Measurements from ENCODE around the gene XKR7. TPM values are rescaled to one million over a fixed set of nuclear protein-coding genes. Genes with fewer than 3 reads are reported as not detected.

The XKR7 gene
- total RNA-seq, 2 donors from 2014 or later: 0.26 to 0.33 TPM

GRCh38 chr20:31974951-31975487 is 7.1 kb downstream of the XKR7 start:
- Histone ChIP-seq H3K27me3 (no peaks in the 10 kb centered on the region), H3K36me3 (replicated peaks in 1 of 2; ENCODE audit: insufficient read depth in 1 of 2, low read depth in 2 of 2) (no peaks in the 10 kb centered on the region), H3K4me1 (no peaks in the 10 kb centered on the region), H3K9me3 (no peaks in the 10 kb centered on the region), H3K4me3 (no peak overlapping the region), H3K27ac (no peak overlapping the region)
- TF ChIP-seq POLR2A (IDR thresholded peaks at IDR 0.05) (no peak), CTCF (IDR thresholded peaks at IDR 0.05) (no peak)
- intact Hi-C loops (cut with DNase I): no loop called here
- WGBS, 2 donors: 13 to 22% methylated on average over 10 of the region's 10 CpGs
- ATAC-seq (no peak), DNase-seq (no peak)

GRCh38 chr20:31975874-31976273 is 7.9 kb downstream of the XKR7 start:
- ATAC-seq (no peak), DNase-seq (no peak)
- TF ChIP-seq POLR2A (IDR thresholded peaks at IDR 0.05) (no peak), CTCF (IDR thresholded peaks at IDR 0.05) (no peak)
- no peaks in the 10 kb centered on the region for H3K4me1 ChIP-seq
- intact Hi-C loops (cut with DNase I): no loop called here
- H3K4me3 ChIP-seq: no peak overlapping the region
- H3K9me3 ChIP-seq: no peaks in the 10 kb centered on the region
- H3K36me3 ChIP-seq (replicated peaks in 1 of 2; ENCODE audit: insufficient read depth in 1 of 2, low read depth in 2 of 2): no peaks in the 10 kb centered on the region
- 51 to 70% methylated on average over 2 of the region's 2 CpGs for WGBS, 2 donors
- no peak overlapping the region for H3K27ac ChIP-seq
- no peaks in the 10 kb centered on the region for H3K27me3 ChIP-seq

GRCh38 chr20:31977080-31977479 is 9.1 kb downstream of the XKR7 start:
- intact Hi-C loops (cut with DNase I): no loop called here
- Histone ChIP-seq H3K4me3 (no peak overlapping the region), H3K27ac (no peak overlapping the region), H3K36me3 (replicated peaks in 1 of 2; ENCODE audit: insufficient read depth in 1 of 2, low read depth in 2 of 2) (no peaks in the 10 kb centered on the region), H3K4me1 (no peaks in the 10 kb centered on the region), H3K27me3 (no peaks in the 10 kb centered on the region), H3K9me3 (no peaks in the 10 kb centered on the region)
- TF ChIP-seq POLR2A (IDR thresholded peaks at IDR 0.05) (no peak), CTCF (IDR thresholded peaks at IDR 0.05) (no peak)
- ATAC-seq (no peak), DNase-seq (no peak)
- 75 to 84% methylated on average over 4 of the region's 4 CpGs for WGBS, 2 donors

- Histone ChIP-seq H3K27me3 (no peaks in the 10 kb centered on the region), H3K36me3 (replicated peaks in 1 of 2; ENCODE audit: insufficient read depth in 1 of 2, low read depth in 2 of 2) (no peaks in the 10 kb centered on the region), H3K4me3 (no peak overlapping the region), H3K27ac (no peak overlapping the region), H3K9me3 (no peaks in the 10 kb centered on the region), H3K4me1 (no peaks in the 10 kb centered on the region)
- intact Hi-C loops (cut with DNase I): no loop called here
- WGBS, 2 donors: 50 to 52% methylated on average over 6 of the region's 6 CpGs
- TF ChIP-seq POLR2A (IDR thresholded peaks at IDR 0.05): no peak
- TF ChIP-seq CTCF (IDR thresholded peaks at IDR 0.05): no peak
- no peak for DNase-seq
- no peak for ATAC-seq
Measured at GRCh38 chr20:31979713-31980426, 11.9 kb downstream of the XKR7 start.

GRCh38 chr20:31981784-31982183 is 13.8 kb downstream of the XKR7 start:
- intact Hi-C loops (cut with DNase I): no loop called here
- H3K9me3 ChIP-seq: no peaks in the 10 kb centered on the region
- no peaks in the 10 kb centered on the region for H3K27me3 ChIP-seq
- no peaks in the 10 kb centered on the region for H3K36me3 ChIP-seq (replicated peaks in 1 of 2; ENCODE audit: insufficient read depth in 1 of 2, low read depth in 2 of 2)
- WGBS, 2 donors: 59 to 72% methylated on average over 2 of the region's 2 CpGs
- ATAC-seq (no peak), DNase-seq (no peak)
- no peak overlapping the region for H3K27ac ChIP-seq
- no peaks in the 10 kb centered on the region for H3K4me1 ChIP-seq
- TF ChIP-seq CTCF (IDR thresholded peaks at IDR 0.05) (no peak), POLR2A (IDR thresholded peaks at IDR 0.05) (no peak)
- H3K4me3 ChIP-seq: no peak overlapping the region
